Sigmoid colon (tissue), 7 donors: ENCODE measurements around the gene SLC6A6. TPM values are rescaled to one million over a fixed set of nuclear protein-coding genes. Genes with fewer than 3 reads are reported as not detected.

Experiments
- DNase-seq: peaks from one replicate; pipeline ENCODE4 v3.0.0-alpha.2; 2019
- H3K27ac ChIP-seq, 4 donors: fragments of 200-600 bp; sonication (generic); one replicate each; pipeline ENCODE4 v1.5.1; 2016 to 2019; ENCODE audit warnings: mild to moderate bottlenecking in 1 of 4
- H3K27me3 ChIP-seq, 3 donors: fragments of 200-600 bp; sonication (generic); one replicate each; pipeline ENCODE4 v1.5.1; 2019; ENCODE audit warnings: mild to moderate bottlenecking in 1 of 3
- H3K36me3 ChIP-seq, 4 donors: fragments of 200-600 bp; sonication (generic); one replicate each; pipeline ENCODE4 v1.5.1; 2016 to 2019
- H3K4me1 ChIP-seq, 4 donors: fragments of 200-600 bp; sonication (generic); one replicate each; pipeline ENCODE4 v1.5.1; 2017 to 2019
- H3K4me3 ChIP-seq, 4 donors: fragments of 200-600 bp; sonication (generic); one replicate each; pipeline ENCODE4 v1.5.1; 2017 to 2019; ENCODE audit warnings: mild to moderate bottlenecking in 2 of 4, moderate library complexity in 1 of 4
- H3K9me3 ChIP-seq, 4 donors: fragments of 200-600 bp in 3 of 4; sonication (generic) in 3 of 4; one replicate each; pipeline versions ENCODE4 v1.5.1 to v1.6.1; 2013 to 2019
- EP300 ChIP-seq, 4 donors: sonication (generic); formaldehyde crosslinking; IDR thresholded peaks; one replicate each; pipeline ENCODE4 v1.6.1; 2017; ENCODE audit warnings: antibody characterized with exemption in 4 of 4
- POLR2A ChIP-seq, 2 donors: fragments of 450-650 bp; IDR thresholded peaks; one replicate each; pipeline ENCODE4 v1.6.1; 2016; ENCODE audit warnings: antibody characterized with exemption in 2 of 2, mild to moderate bottlenecking in 2 of 2, moderate library complexity in 2 of 2
- POLR2AphosphoS5 ChIP-seq, 4 donors: sonication (generic); formaldehyde crosslinking; IDR thresholded peaks; one replicate each; pipeline ENCODE4 v1.6.1; 2017; ENCODE audit warnings: antibody characterized with exemption in 4 of 4
- WGBS, 2 donors: extraction: QIAGEN DNeasy Blood & Tissue Kit; methylation state at CpG; one replicate each; pipeline ENCODE4 v1.1.7; 2013; 5-methylcytosine and 5-hydroxymethylcytosine counted together
- intact Hi-C: fragments of 100-400 bp; cut with DNase I; formaldehyde crosslinking; loops from one replicate; pipeline ENCODE4 v1.15.1; 2023
- polyA plus RNA-seq, 3 donors: library from polyadenylated mRNA; stranded (reverse); fragments of 200-250 nt; gene quantifications; one replicate each; pipeline ENCODE4 v1.2.3, GENCODE V29; 2013
- total RNA-seq, 4 donors: library from RNA; depleted of rRNA; stranded (reverse); fragments of >200 nt; gene quantifications; one replicate each; pipeline ENCODE4 v1.1.0, GENCODE V29; 2016
- TF ChIP-seq, protein P1 (sequence below), 4 experiments: fragments of 450-650 bp in 3 of 4; fragments of 200-600 bp in 1 of 4; IDR thresholded peaks; one replicate each; pipeline ENCODE4 v1.5.1; 2016 to 2019; ENCODE audit warnings: antibody characterized with exemption in 4 of 4, mild to moderate bottlenecking in 3 of 4, moderate library complexity in 2 of 4
- donor health status: healthy with polysubstance abuse.
- donor health status: Bipolar disorder and iron deficiency.
- donor health status: healthy.

The SLC6A6 gene
- total and polyA plus RNA-seq, 7 donors: 2.3 to 19.1 (median 8.4) TPM

DNA sequence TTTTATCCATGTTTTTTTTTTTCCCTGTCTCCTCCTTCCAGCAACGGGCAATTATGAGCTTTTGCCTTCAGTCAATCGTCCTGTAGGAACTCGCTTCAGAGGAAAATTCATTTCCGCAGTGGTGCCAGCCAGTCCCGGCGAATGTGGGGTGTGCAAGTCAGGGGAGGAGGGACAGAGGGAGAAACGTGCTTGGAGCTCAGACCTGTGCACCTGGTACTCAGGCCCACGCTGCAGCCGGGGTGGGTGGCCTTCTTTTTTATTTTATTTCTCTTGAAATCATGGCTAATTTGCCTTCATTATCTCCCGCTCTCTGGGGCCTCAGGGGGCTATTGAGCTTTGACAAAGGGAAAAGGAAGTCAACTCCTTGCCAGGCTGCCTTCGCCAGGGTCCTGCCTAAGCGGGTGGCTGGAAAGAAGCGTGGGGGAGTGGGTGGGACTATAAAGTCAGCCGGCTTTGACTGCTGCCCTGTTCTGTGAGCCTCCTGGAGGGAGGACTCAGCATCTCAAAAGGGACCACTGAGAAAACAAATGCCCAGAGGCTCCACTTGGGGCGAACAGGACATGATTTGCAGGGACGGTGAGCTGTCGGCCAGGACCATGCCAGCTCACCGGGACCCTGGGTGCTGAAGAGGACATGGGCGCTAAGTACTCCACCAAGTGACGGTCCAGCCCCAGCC is 132.2 kb downstream of the SLC6A6 start:
- DNase-seq: no peak
- Histone ChIP-seq H3K36me3 (no peaks in the 10 kb centered on the region), H3K4me3 (no peak overlapping the region), H3K9me3 (no peaks in the 10 kb centered on the region), H3K4me1 (no peaks in the 10 kb centered on the region), H3K27me3 (no peaks in the 10 kb centered on the region), H3K27ac (no peak overlapping the region)
- intact Hi-C loops: no loop called here
- WGBS, 2 donors: 56 to 75% methylated on average over 20 of the region's 20 CpGs
- TF ChIP-seq POLR2AphosphoS5 (IDR thresholded peaks at IDR 0.05): no peak
- TF ChIP-seq EP300 (IDR thresholded peaks at IDR 0.05): no peak
- no peak for TF ChIP-seq POLR2A (IDR thresholded peaks at IDR 0.05)
- TF ChIP-seq, protein P1, sequence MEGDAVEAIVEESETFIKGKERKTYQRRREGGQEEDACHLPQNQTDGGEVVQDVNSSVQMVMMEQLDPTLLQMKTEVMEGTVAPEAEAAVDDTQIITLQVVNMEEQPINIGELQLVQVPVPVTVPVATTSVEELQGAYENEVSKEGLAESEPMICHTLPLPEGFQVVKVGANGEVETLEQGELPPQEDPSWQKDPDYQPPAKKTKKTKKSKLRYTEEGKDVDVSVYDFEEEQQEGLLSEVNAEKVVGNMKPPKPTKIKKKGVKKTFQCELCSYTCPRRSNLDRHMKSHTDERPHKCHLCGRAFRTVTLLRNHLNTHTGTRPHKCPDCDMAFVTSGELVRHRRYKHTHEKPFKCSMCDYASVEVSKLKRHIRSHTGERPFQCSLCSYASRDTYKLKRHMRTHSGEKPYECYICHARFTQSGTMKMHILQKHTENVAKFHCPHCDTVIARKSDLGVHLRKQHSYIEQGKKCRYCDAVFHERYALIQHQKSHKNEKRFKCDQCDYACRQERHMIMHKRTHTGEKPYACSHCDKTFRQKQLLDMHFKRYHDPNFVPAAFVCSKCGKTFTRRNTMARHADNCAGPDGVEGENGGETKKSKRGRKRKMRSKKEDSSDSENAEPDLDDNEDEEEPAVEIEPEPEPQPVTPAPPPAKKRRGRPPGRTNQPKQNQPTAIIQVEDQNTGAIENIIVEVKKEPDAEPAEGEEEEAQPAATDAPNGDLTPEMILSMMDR (IDR thresholded peaks at IDR 0.05): no peak

DNA sequence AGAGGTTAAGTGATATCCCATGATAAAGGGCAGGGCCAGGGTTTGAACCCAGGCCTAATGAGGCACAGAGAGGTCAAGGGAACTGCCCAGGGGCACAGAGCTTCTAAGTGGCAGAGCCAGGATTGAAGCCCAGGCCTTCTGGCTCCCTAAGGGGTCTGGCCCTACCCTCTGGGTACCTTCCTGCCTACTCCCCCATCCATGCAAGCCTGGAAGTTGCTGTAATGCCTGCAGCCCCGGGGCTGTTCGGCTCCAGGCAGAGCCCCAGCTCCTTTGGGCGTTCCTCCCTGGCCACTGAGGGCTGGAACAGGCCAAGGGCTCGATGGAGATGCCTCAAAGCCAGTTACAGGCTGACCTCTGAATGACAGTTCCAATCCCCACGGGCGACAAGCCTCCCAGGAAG is 133.2 kb downstream of the SLC6A6 start:
- TF ChIP-seq EP300 (IDR thresholded peaks at IDR 0.05): no peak
- no peak for TF ChIP-seq POLR2AphosphoS5 (IDR thresholded peaks at IDR 0.05)
- TF ChIP-seq, protein P1 (IDR thresholded peaks at IDR 0.05): no peak
- no peak for TF ChIP-seq POLR2A (IDR thresholded peaks at IDR 0.05)
- intact Hi-C loops: no loop called here
- H3K4me1 ChIP-seq: no peaks in the 10 kb centered on the region
- no peak overlapping the region for H3K27ac ChIP-seq
- no peak overlapping the region for H3K4me3 ChIP-seq
- H3K9me3 ChIP-seq: no peaks in the 10 kb centered on the region
- H3K27me3 ChIP-seq: peaks cover 0 to 4% (median 0%) of the 10 kb centered on the region in 3 donors
- DNase-seq: no peak
- WGBS, 2 donors: 82 to 83% methylated on average over 6 of the region's 6 CpGs
- no peaks in the 10 kb centered on the region for H3K36me3 ChIP-seq

DNA sequence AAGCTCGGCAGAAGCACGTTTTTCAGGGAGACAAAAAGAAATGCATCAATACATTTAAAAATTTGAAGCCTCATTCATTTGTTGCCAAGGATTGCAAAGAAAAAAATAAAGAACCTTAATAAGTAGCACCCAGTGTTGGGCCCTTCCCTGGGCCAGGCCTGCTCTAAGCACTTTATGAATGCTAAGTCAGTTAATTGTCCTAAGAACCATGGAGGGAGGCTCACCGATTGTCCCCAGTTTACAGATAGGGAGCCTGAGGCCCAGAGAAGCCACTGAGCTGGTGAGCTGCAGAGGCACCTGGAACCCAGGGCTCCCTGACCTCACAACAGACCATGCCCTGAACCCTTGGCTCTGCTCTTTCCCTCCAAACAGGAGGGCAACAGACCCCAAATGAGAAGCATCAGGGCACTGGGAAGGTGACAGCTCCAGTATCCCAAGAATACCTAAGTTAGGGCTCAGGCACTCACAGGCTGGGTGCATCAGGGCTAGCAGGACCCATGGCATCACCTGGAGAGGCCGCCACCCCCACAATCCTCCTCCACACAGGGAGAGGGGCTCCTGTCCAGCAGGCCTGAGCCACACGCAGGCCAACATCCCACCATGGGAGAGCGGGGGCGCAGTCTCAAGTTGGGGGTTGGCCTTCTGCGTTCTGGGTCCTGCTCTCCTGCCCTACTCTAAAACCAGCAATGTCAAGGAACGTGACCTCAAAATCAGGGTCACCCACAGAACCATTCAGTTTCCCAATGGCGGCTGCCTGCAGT is 133.8 kb downstream of the SLC6A6 start:
- no peaks in the 10 kb centered on the region for H3K4me1 ChIP-seq
- intact Hi-C loops: no loop called here
- H3K9me3 ChIP-seq: no peaks in the 10 kb centered on the region
- no peak overlapping the region for H3K4me3 ChIP-seq
- H3K27ac ChIP-seq: no peak overlapping the region
- TF ChIP-seq EP300 (IDR thresholded peaks at IDR 0.05): no peak
- TF ChIP-seq, protein P1 (IDR thresholded peaks at IDR 0.05): no peak
- TF ChIP-seq POLR2A (IDR thresholded peaks at IDR 0.05): no peak
- TF ChIP-seq POLR2AphosphoS5 (IDR thresholded peaks at IDR 0.05): no peak
- 94% methylated on average over 10 of the region's 10 CpGs for WGBS, 2 donors
- no peak for DNase-seq
- H3K27me3 ChIP-seq: peaks cover 0 to 10% (median 0%) of the 10 kb centered on the region in 3 donors
- H3K36me3 ChIP-seq: no peaks in the 10 kb centered on the region

DNA sequence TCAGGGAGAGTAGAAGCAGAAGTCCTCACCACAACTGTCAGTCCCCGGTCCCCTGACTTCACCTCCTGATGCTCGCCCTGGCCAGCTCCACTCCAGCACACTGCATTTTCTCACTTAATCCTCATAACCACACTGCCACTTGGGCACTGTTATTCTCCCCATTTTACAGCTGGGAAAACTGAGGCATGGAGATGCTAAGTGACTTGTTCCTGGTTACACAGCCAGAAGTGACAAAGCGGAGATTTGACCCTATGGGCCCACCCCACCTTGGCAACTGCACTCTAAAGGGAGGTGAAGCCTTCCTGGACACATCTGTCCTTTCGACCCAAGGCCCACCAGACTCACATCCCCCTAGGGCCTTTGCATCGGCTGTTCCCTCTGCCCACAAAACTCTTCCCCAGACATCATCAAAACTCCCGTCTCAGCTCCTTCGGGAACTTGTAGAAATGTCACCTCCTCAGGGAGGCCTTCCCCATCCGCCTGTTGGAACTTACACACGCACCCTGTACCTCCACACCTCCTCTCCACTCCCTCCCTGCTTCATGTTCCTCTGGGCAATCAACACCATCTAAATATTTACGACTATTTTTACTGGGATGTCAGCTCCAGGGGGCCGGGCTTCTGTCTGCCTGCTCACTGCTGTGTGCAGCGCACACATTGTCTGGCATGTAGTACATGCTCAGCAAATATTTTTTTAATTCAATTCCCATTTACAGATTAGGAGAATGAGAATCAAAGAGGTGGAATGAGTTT is 134.6 kb downstream of the SLC6A6 start:
- intact Hi-C loops: no loop called here
- no peak for DNase-seq
- Histone ChIP-seq H3K27ac (no peak overlapping the region), H3K9me3 (no peaks in the 10 kb centered on the region), H3K4me3 (no peak overlapping the region), H3K27me3 (peaks cover 0 to 16% (median 0%) of the 10 kb centered on the region in 3 donors), H3K36me3 (no peaks in the 10 kb centered on the region), H3K4me1 (no peaks in the 10 kb centered on the region)
- TF ChIP-seq, protein P1 (IDR thresholded peaks at IDR 0.05): no peak
- TF ChIP-seq POLR2A (IDR thresholded peaks at IDR 0.05) (no peak), POLR2AphosphoS5 (IDR thresholded peaks at IDR 0.05) (no peak), EP300 (IDR thresholded peaks at IDR 0.05) (no peak)
- 85 to 89% methylated on average over 12 of the region's 12 CpGs for WGBS, 2 donors
